Glutamatergic neuron (in vitro differentiated cells): ENCODE measurements around the gene EPHB2. TPM values are rescaled to one million over a fixed set of nuclear protein-coding genes. Genes with fewer than 3 reads are reported as not detected.
A peak's percentile ranks its signal among the peaks of the same experiment; 100 is the strongest.

Experiments used
- DNase-seq: peaks from one replicate; pipeline ENCODE4 v3.0.0; 2022
- H3K27ac Mint-ChIP-seq: one replicate; pipeline ENCODE4 v1.8.0; 2020; ENCODE audit warnings: mild to moderate bottlenecking, mixed read lengths, inconsistent platforms; ENCODE audit not compliant: unreplicated experiment
- H3K27me3 Mint-ChIP-seq: one replicate; pipeline ENCODE4 v1.8.0; 2020; ENCODE audit warnings: mild to moderate bottlenecking, moderate library complexity, mixed read lengths, inconsistent platforms; ENCODE audit not compliant: unreplicated experiment
- H3K36me3 Mint-ChIP-seq: one replicate; pipeline ENCODE4 v1.8.0; 2020; ENCODE audit warnings: mild to moderate bottlenecking, mixed read lengths, inconsistent platforms; ENCODE audit not compliant: unreplicated experiment
- H3K4me1 Mint-ChIP-seq: one replicate; pipeline ENCODE4 v1.8.0; 2020; ENCODE audit warnings: mild to moderate bottlenecking, low read depth, mixed read lengths, inconsistent platforms; ENCODE audit not compliant: unreplicated experiment
- H3K4me3 Mint-ChIP-seq: one replicate; pipeline ENCODE4 v1.8.0; 2020; ENCODE audit warnings: mild to moderate bottlenecking, mixed read lengths, inconsistent platforms; ENCODE audit not compliant: unreplicated experiment
- H3K9me3 Mint-ChIP-seq: one replicate; pipeline ENCODE4 v1.8.0; 2020; ENCODE audit warnings: mild to moderate bottlenecking, moderate library complexity, mixed read lengths, inconsistent platforms; ENCODE audit not compliant: unreplicated experiment
- total RNA-seq: library from RNA; stranded (reverse); fragmentation: NEBNext Ultra II Directional; extraction: Animal tissue kit (Norgen Biotek cat#: 25700); gene quantifications from one replicate; pipeline ENCODE4 v1.2.1, GENCODE V29; 2021; ENCODE audit not compliant: unreplicated experiment
- TF ChIP-seq, protein P1 (sequence below): fragments of 200-600 bp; sonication (generic); IDR thresholded peaks from one replicate; pipeline ENCODE4 v1.5.0; 2021; ENCODE audit not compliant: partially characterized antibody, unreplicated experiment

The EPHB2 gene
- total RNA-seq, 1 donor from 2014 or later, result 93.0 TPM

- peaks cover 8% of the 10 kb centered on the region for H3K4me1 Mint-ChIP-seq
- H3K36me3 Mint-ChIP-seq, result no peaks in the 10 kb centered on the region
- TF ChIP-seq, protein P1, sequence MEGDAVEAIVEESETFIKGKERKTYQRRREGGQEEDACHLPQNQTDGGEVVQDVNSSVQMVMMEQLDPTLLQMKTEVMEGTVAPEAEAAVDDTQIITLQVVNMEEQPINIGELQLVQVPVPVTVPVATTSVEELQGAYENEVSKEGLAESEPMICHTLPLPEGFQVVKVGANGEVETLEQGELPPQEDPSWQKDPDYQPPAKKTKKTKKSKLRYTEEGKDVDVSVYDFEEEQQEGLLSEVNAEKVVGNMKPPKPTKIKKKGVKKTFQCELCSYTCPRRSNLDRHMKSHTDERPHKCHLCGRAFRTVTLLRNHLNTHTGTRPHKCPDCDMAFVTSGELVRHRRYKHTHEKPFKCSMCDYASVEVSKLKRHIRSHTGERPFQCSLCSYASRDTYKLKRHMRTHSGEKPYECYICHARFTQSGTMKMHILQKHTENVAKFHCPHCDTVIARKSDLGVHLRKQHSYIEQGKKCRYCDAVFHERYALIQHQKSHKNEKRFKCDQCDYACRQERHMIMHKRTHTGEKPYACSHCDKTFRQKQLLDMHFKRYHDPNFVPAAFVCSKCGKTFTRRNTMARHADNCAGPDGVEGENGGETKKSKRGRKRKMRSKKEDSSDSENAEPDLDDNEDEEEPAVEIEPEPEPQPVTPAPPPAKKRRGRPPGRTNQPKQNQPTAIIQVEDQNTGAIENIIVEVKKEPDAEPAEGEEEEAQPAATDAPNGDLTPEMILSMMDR, result no peak
- no peak overlapping the region for H3K4me3 Mint-ChIP-seq
- H3K9me3 Mint-ChIP-seq, result peaks cover 7% of the 10 kb centered on the region
- peaks cover 3% of the 10 kb centered on the region for H3K27me3 Mint-ChIP-seq
- no peak overlapping the region for H3K27ac Mint-ChIP-seq
- DNase-seq, result no peak
Observed at GRCh38 chr1:22781483-22781882, 70.8 kb downstream of the EPHB2 start.

- Mint-ChIP-seq H3K36me3 (no peaks in the 10 kb centered on the region), H3K9me3 (peaks cover 5% of the 10 kb centered on the region), H3K4me3 (no peak overlapping the region), H3K4me1 (peaks cover 12% of the 10 kb centered on the region), H3K27ac (no peak overlapping the region), H3K27me3 (peaks cover 3% of the 10 kb centered on the region)
- no peak for DNase-seq
- TF ChIP-seq, protein P1, result no peak
Observed at GRCh38 chr1:22782406-22782805, 71.8 kb downstream of the EPHB2 start.

- peaks cover 5% of the 10 kb centered on the region for H3K27me3 Mint-ChIP-seq
- no peak overlapping the region for H3K27ac Mint-ChIP-seq
- no peak for DNase-seq
- H3K4me1 Mint-ChIP-seq, result peaks cover 14% of the 10 kb centered on the region
- H3K9me3 Mint-ChIP-seq, result peaks cover 5% of the 10 kb centered on the region
- no peak overlapping the region for H3K4me3 Mint-ChIP-seq
- TF ChIP-seq, protein P1, result no peak
- no peaks in the 10 kb centered on the region for H3K36me3 Mint-ChIP-seq
Observed at GRCh38 chr1:22784317-22784716, 73.7 kb downstream of the EPHB2 start.

- H3K27ac Mint-ChIP-seq, result peak overlapping the region; percentile 17
- TF ChIP-seq, protein P1, result no peak
- H3K9me3 Mint-ChIP-seq, result peaks cover 5% of the 10 kb centered on the region
- no peak overlapping the region for H3K4me3 Mint-ChIP-seq
- H3K36me3 Mint-ChIP-seq, result no peaks in the 10 kb centered on the region
- DNase-seq, result no peak
- peaks cover 18% of the 10 kb centered on the region for H3K4me1 Mint-ChIP-seq
- peaks cover 5% of the 10 kb centered on the region for H3K27me3 Mint-ChIP-seq
Observed at GRCh38 chr1:22784737-22785136, 74.1 kb downstream of the EPHB2 start.

DNA sequence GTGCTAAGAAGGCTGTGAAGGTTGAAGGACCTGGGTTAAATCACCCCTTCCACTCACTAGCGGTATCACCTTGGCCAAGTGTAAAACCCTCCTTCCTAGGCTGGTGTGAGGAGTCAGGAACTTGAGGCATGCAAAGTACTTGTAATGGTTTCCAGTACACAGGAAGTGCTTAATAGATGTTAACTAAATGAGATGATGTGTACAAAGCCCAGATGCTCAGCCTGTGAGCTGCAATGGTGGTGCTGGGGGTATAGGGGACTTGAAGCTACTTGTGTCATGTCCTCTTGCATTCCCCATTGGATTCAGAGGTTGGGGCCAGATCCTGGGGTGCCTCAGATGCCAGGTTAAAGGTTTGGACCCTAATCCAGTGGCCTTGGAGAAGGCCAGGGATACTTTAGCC lies 75.5 kb downstream of the EPHB2 start:
- H3K9me3 Mint-ChIP-seq, result peaks cover 5% of the 10 kb centered on the region
- DNase-seq, result no peak
- peaks cover 29% of the 10 kb centered on the region for H3K4me1 Mint-ChIP-seq
- H3K27me3 Mint-ChIP-seq, result peaks cover 5% of the 10 kb centered on the region
- no peaks in the 10 kb centered on the region for H3K36me3 Mint-ChIP-seq
- TF ChIP-seq, protein P1, result no peak
- no peak overlapping the region for H3K27ac Mint-ChIP-seq
- no peak overlapping the region for H3K4me3 Mint-ChIP-seq
